GM19240 (cell line): Measurements from ENCODE around the gene TNFRSF1B.
A peak's percentile ranks its signal among the peaks of the same experiment; 100 is the strongest.

Source experiments
- DNase-seq: peaks from one replicate; pipeline ENCODE4 v3.0.0; 2011; ENCODE audit warnings: low spot score; ENCODE audit not compliant: insufficient read length

The TNFRSF1B gene

DNA sequence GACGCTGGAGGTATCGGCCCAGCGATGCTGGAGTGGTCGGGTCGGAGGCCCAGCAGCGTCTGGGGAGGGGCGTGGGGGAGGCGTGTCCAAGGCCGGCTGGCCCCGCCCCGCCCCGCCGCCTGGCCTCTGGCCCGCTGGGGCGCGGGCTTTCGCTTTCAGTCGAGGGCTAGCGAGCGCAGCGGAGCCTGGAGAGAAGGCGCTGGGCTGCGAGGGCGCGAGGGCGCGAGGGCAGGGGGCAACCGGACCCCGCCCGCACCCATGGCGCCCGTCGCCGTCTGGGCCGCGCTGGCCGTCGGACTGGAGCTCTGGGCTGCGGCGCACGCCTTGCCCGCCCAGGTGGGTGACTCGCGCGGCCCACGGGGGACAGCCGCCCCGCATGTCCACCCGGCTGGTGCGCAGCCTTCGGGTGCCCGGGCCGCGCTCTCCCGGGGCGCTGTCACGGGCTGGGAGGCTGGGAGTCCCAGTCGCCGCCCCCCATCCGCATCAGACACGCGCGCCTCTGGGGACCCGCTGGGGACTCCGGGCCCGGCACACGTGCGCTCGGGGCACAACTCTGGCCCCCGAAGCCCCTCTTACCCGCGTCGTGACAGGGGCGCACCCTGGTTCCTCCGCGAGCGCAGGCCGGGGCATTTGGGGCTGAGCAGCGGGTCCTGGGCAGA is at the start of gene TNFRSF1B:
TNFRSF1B (plus strand) TSS at position 158 of the 659 bp plus-strand sequence; CDS start at position 259, 101 bp downstream.
- DNase-seq, result peak; percentile 88

DNA sequence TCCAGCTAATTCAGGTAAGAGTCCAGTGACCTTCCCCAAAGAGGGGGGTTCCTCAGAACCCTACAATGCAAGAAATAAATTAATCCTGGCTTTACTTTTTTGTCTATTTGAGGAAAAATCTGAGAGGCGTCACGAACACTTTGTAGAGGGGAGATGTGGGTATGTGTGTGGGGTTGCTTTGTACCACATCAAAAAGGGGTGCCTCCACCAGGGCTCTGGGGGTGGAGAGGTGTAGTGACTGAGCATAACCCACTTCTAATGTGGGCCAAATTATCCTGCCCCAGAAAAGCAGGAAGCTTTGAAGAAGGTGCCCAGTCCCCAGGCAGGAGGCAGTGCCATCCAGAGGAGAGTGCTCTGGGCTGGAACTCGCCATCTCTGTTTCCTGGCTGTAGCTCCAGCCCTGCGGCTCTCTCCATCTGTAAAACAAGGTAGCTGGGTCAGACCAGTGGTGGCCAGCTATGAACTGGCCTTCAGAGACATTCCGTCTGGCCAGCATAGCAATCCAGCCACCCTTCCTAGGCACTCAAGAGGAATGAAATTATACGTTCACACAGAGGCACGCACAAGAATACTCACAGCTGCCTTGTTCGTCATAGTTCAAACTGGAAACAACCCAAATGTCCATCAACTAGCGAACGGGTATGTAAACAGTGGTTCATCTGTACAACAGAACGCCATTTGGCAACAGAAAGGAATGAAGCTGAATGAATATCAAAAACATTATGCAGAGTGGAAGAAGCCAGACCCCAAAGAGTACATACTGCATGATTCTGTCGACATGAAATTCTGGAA is 45.4 kb upstream of the TNFRSF1B start:
- no peak for DNase-seq

DNA sequence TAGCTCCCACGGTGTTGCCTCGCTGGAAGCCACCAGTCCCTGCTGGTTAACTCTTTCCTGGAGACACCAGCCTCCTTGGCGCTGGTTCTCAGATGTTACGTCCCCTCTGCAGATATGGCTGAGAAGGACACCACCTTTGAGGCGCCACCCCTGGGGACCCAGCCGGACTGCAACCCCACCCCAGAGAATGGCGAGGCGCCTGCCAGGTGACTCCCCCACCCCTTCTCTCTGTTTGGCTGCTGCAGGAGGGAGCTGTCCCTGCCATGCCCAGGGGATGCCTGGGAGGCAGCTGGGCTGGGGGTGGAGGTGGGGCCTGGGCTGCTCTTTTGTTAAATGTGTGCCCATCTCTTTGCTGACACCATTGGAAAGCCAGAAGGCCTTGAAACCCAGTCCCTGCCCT is 43.6 kb upstream of the TNFRSF1B start:
- DNase-seq, result no peak

DNA sequence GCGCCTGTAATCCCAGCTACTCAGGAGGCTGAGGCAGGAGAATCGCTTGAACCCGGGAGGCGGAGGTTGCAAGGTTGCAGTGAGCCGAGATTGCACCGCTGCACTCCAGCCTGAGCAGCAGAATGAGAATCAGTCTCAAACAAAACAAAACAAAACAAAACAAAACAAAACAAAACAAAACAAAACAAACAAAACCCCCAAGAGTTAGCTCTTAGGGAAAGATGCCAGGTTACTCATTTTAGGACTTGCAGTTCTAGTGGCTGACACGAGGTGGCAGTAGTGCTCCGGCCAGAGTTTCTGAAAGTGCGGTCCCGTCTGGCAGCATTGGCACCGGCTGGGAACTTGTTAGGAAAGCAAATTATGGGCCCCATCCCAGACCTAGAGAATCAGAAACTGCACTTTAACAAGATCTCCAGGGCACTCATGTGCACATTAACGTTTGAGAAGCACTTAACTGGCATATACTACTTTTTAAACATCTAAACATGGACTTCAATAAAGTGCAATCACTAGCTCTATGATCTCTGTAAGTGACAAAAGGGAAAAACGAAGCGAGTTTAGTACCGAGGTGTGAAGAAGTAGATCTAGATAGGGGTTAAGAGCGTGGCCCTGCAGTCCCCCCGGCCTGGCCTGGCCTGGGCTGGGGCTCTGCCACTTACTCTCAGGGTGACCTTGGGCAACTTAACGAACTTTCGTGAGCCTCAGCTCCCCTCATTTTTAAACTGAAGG is 41.9 kb upstream of the TNFRSF1B start:
- DNase-seq, result no peak

DNA sequence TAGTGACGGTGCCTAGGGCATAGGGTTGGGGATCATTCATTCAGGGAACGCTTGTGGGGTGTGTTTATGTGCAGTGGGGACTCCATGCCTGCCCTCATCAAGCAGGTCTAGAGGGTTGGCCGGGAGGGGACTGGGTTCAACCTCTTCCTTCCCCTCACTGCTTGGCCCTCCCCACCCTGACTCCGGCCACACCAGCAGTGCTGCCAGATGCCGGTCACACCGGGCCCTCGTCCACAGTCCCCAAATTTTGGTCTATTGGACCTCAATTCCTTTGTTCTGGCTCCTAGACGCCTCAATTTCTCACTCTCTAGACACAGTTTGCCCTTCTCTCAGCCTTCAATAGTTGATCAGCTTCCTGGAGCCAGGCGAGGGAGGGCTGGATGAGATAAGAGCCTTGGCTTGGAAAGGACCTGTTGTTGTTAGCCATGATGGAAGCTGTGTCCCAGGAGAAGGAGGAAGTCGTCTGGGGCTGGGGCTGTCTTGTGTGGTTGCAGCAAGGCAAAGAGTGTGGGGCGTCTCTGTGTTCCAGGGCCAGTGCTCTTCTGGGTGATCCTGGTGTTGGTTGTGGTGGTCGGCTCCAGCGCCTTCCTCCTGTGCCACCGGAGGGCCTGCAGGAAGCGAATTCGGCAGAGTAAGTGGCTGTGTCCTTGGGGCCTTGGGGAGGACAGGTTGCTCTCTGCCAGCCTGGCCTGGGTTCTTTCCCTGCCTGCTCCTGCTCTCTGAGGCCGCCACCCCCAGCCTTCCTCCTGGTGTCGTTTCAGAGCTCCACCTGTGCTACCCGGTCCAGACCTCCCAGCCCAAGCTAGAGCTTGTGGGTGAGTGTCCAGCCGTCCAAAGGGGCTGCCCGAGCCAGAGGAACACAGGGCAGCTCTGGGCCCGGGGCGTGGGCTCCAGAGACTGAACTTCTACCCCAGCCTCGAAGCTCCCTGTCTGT is 41.1 kb upstream of the TNFRSF1B start:
- DNase-seq, result no peak

DNA sequence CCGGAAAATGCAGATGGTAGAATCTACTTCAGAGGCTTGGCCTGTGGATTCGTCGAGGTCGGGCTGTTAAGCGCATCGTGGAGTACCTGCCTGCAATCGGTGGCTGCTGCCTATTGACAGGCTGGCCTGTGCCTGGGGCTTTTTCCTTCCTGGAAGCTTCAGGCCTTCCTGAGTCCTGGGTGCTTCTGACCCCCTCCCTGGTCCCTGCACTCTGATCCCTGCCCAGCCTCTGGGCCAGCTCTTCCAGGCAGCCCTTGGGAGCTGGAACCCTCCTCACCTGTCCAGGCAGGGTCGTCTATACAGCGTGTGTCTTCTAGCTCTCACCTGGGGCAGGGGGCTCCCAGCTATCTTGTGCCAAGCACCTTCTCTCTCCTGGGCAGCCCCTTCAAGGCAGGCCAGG is 40.0 kb upstream of the TNFRSF1B start:
- no peak for DNase-seq

DNA sequence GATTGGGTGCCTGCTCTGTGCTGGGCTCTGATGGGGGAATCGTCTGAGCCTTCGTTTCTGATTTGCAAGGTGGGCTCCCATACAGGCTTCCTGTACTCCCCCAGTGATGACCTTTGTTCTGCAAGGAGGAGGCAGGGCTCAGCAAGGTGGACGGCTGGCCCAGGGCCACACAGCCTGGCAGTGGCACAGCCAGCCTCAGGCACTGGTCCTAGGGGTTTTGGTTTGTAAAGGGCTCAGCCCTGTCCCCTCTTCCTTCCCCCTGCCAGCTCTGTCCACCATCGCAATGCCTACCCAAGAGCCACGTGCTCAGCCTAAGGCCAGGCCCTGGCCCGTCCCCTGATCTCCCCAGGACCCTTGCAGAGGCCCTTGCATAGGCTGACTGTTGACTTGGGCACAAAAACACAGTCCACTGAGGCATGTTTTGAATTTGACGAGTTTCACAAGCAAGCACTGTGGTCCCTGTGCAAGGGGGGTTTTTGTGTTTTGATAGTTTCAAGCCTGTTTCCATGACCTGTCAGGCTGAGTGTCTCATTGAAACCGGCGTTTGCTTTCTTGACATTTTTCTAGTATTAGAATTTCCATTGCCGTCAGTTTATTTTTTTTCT is 39.5 kb upstream of the TNFRSF1B start:
- no peak for DNase-seq

DNA sequence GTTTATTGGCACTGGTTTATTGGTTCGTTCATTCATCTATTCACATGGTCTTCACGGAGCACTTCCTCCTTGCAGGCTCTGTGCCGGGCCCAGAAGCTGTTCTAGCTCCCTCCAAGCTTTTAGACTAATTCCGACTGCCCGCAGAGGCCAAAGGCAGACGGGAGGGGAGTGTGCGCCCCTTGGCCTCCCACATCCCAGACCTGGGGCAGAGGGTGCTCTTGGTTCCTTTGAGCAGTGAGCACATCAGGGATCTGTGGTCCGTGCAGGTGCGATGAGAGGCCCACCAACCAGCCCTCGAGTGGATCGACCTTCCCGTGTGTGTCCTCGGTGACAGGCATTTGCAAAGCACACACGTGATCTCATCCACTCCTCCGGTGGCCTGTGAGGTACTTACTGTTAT is 38.7 kb upstream of the TNFRSF1B start:
- no peak for DNase-seq

DNA sequence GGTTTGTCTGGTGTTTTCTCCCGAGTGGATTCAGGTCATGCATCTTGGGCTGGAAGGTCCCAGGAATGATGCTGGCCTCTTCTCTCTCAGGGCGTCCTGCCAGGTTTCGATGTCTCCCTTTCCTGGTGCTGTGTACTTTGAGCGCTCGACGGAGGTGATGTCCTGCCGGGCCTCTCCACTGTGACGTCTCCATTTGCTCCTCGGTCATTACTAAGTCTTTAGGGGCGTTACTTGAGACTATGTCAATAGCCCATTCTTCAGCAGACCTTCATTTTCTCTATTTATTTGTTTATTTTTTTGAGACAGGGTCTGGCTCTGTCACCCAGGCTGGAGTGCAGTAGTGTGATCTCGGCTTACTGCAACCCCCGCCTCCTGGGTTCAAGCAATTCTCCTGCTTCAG is 37.2 kb upstream of the TNFRSF1B start:
- DNase-seq, result no peak

DNA sequence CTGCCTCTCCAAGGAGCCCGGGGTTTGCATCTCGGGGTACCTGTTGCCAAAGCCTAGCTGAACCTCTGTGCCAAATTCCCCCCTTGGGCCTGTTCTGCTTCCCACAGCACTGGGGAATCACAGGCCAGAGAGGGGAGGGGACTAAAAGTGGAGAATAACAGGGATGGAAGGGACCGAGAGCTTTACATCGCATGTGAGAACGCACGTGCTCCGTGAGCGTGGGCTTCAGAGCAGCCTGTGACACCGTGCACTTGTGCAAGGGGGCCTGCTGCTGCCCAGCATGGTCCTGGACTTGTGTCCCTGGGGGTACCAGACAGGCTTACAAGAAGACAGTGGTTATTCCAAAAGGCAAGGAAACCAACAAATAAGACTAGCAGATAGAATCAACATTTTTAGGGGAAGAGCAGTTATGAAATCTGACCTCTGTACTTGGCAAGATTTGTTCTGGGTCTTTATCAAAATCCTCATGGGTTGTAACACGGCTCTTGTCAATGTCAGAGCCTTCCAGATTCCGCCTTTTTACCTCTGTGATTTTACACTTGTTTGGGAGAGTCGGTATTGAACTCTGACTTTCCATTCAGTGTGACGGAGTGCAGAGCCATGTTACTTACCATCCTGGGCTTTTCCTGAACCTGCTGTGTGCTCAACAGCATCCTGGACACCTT is 36.2 kb upstream of the TNFRSF1B start:
- no peak for DNase-seq

DNA sequence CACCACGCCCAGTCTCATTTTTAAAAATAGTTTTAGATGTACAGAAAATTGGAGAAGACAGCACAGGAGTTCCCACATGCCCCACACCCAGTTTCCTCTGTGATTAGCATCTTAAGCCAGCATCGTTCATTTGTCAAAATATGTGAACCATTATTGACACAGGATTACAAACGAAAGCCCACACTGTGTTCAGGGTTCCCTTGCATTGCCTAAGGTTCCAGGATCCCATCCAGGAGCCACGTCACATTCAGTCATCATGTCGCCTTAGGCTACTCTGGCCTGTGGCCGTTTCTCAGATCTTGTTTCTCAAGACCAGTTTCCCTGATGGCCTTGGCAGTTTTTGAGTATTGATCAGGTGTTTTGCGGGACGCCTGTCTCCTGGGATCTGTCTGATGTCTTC is 34.7 kb upstream of the TNFRSF1B start:
- DNase-seq, result no peak

DNA sequence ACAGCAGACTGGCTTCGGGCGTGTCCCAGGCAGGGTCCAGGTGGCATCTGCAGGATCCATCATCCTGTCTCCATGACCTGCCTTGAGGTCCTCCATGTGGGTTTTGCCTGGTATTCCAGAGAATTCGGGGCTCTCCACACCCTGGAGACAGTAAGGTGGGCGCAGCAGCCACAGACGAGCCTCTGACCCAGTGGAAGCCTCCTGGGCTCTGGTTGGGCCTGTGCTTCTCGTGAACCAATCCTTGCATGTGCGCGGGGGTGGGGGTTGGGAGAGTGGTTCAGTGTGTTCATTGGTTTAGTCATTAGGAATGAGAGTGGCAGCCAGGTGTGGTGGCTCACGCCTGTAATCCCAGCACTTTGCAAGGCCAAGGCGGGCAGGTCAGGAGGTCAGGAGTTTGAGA is 32.1 kb upstream of the TNFRSF1B start:
- DNase-seq, result no peak

DNA sequence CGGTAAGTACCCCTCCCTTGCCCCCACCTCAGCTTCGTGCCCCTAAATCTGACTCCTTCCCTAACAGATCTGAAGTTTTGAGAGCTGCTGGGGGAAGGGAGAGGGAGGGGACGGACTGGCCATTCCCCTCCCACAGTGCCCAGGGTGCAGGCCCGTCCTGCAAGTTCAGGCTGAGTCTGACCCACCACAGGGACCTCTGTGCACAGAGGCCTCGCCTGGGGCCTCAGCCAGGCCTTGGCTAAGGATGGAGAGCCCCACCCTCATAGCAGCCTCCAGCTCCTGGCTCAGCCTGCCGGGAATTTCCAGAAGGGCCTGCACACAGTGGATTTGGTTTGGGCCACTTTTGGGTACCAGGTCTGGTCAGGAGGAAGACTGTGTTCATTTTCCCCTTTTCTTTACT is 31.2 kb upstream of the TNFRSF1B start:
- no peak for DNase-seq

DNA sequence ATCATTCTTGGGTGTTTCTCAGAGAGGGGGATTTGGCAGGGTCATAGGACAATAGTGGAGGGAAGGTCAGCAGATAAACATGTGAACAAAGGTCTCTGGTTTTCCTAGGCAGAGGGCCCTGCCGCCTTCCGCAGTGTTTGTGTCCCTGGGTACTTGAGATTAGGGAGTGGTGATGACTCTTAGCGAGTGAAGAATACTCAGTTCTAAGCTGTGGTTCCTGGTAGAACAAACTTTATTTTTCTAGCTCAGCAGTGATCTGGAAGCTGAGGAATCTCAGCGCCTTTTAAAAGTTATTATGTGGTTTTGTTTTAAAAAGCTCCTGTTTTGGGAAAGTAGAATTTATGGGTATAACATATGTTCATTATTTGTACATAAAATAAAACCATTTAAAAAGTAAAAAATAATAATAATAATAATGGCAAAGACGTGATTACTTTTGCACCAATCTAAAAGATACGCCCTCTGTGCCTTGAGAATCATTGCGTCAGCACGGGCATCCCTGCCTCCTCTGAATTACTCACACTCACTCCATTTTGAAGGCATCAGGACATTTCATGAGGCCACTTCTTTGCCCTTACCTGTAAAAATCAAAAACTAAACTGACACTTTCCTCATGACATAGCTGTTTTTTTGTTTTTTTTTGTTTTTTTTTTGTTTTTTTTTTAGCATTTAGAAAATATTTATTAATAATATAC is 29.7 kb upstream of the TNFRSF1B start:
- DNase-seq, result no peak

DNA sequence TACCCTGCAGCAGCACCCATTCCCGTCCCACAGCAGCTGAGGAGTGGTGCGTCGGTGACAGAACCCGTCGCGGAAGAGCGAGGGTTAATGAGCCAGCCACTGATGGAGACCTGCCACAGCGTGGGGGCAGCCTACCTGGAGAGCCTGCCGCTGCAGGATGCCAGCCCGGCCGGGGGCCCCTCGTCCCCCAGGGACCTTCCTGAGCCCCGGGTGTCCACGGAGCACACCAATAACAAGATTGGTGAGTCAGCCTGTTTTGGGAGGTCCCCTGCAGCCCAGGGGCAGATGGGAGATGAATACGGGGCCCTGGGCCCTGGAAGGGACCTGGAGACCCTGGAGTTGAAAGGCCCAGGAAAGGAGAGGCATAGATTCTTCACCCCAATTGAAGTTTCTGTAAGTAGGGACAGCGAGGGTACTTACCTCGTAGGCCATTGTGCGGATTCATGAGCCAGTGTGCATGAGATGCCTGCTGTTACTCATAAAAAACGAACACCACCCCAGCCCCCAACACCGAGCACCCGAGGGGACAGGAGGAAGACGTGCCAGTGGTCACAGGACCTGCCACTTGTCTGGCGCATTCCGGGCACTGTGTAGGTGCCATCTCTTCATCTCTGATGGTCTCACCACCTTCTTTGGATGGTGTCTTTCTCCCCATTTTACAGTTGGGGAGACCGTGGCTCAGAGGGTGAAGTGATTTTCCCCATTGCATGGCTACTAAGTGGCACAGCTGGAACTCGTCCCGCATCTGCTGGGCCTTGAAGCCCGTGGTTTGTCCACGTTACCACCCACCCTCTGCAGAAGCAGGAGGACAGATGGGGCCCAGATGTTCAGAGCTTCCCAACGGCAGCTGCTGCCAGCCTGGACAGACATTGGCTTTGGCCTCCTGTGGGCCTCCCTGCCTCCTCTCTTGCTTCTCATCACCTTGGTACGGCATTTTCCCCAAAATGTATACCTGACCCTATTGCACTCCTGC is 28.3 kb upstream of the TNFRSF1B start:
- DNase-seq, result no peak

DNA sequence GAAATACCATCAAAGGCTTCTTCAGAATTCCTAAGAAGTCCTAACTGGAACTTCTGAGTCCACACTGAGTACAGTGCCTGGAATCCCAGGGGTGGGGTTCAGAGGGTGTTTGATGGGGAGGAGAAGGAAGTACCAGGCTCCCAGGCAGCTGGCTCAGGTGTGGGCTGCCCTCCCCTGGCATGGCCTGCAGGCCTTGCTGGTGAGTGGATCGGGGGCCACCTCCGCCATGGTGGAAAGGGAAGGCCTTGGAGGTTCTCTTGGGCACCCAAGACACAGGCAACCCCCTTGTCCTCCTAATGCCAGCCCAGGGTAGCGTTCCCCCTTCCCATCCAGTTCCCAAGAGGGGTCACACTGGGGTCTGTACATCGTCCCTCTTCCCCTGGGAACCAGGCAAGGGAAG is 26.8 kb upstream of the TNFRSF1B start:
- DNase-seq, result no peak

DNA sequence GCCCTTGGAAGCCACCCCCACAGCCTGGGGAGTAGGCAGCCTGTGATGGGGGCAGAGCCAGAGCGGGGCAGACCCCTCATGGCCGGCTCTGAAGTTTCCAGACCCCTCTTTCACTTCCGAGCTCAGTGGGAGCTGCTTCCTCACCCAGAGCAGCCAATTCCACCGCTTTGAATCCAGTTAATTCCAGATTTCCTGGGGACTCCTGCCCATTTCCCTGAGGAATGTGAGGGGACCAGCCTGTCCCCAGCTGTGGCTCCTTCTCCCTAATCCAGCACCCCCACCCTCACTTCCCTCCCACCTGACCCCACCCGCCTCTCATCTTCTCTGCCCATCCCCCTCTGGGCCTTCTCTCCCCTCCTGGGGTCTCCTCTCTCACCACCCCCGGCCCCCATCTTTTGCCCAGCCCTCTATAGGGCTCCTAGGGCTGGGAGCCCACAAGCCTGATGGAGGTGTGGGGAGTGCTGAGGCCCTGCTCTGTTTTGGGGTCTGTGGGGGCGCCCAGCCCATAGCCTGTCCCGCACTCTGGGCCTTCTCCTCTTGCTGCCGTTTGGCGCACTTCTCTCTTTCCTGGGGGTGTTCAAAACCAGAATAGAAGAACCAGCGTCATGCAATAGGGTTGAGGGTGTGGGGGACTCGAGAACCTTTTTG is 26.2 kb upstream of the TNFRSF1B start:
- no peak for DNase-seq
